COLO668 (cell line): ENCODE data around the gene TMEM191B.
"Not testable (repeated sequence)": the region's sequence is repeated elsewhere in the genome, so short reads cannot be mapped to it uniquely, and the experiment has no call there.

Source experiments
- DNase-seq: peaks from one replicate; lab custom pipeline; 2025; ENCODE audit not compliant: unreplicated experiment; lab: John Stamatoyannopoulos, UW

Gene TMEM191B

GRCh38 chr22:18554280-18555256 lies 27.0 kb downstream of the TMEM191B start:
- not testable (repeated sequence) for DNase-seq

- not testable (repeated sequence) for DNase-seq
Measured at GRCh38 chr22:18558516-18558915, 30.9 kb downstream of the TMEM191B start.

- not testable (repeated sequence) for DNase-seq
Measured at GRCh38 chr22:18558939-18559338, 31.3 kb downstream of the TMEM191B start.

- not testable (repeated sequence) for DNase-seq
Measured at GRCh38 chr22:18560099-18560974, 32.7 kb downstream of the TMEM191B start.

GRCh38 chr22:18570509-18571246 lies 43.1 kb downstream of the TMEM191B start:
- DNase-seq = not testable (repeated sequence)

- not testable (repeated sequence) for DNase-seq
Measured at GRCh38 chr22:18573483-18574164, 46.0 kb downstream of the TMEM191B start.

- DNase-seq = not testable (repeated sequence)
Measured at GRCh38 chr22:18574555-18574954, 47.0 kb downstream of the TMEM191B start.

- DNase-seq = not testable (repeated sequence)
Measured at GRCh38 chr22:18575686-18576085, 48.1 kb downstream of the TMEM191B start.

GRCh38 chr22:18577090-18577818 lies 49.7 kb downstream of the TMEM191B start:
- DNase-seq = not testable (repeated sequence)

- DNase-seq = not testable (repeated sequence)
Measured at GRCh38 chr22:18577847-18578246, 50.2 kb downstream of the TMEM191B start.
